GM19023 (cell line): ENCODE data around the gene SDF2L1.
"Not testable (repeated sequence)": the region's sequence is repeated elsewhere in the genome, so short reads cannot be mapped to it uniquely, and the experiment has no call there.

ENCODE experiments used
- ATAC-seq: cut with Tn5 transposase; IDR thresholded peaks from one replicate; pipeline ENCODE4 v1.9.1; 2021; ENCODE audit warnings: mild to moderate bottlenecking, moderate library complexity; ENCODE audit not compliant: unreplicated experiment

The SDF2L1 gene

GRCh38 chr22:21636629-21637218 is 5.4 kb upstream of the SDF2L1 start:
- no peak for ATAC-seq

GRCh38 chr22:21637450-21637849 is 4.7 kb upstream of the SDF2L1 start:
- not testable (repeated sequence) for ATAC-seq

GRCh38 chr22:21639359-21639758 is 2.7 kb upstream of the SDF2L1 start:
- ATAC-seq, result no peak

- no peak for ATAC-seq
These were observed 1.3 kb upstream of the SDF2L1 start for GRCh38 chr22:21640810-21641209.

GRCh38 chr22:21641417-21641788 is 699 bp upstream of the SDF2L1 start:
- ATAC-seq, result no peak

- no peak for ATAC-seq
These were observed 714 bp downstream of the SDF2L1 start for GRCh38 chr22:21642584-21643448.

- no peak for ATAC-seq
These were observed 1.6 kb downstream of the SDF2L1 start for GRCh38 chr22:21643533-21644357.

- ATAC-seq, result not testable (repeated sequence)
These were observed 3.4 kb downstream of the SDF2L1 start for GRCh38 chr22:21645513-21645912.

GRCh38 chr22:21646608-21647590 is 4.8 kb downstream of the SDF2L1 start:
- no peak for ATAC-seq

GRCh38 chr22:21650280-21650679 is 8.2 kb downstream of the SDF2L1 start:
- ATAC-seq, result no peak

- ATAC-seq, result no peak
These were observed 8.9 kb downstream of the SDF2L1 start for GRCh38 chr22:21650823-21651520.

- ATAC-seq, result peak; percentile 21
These were observed 9.5 kb downstream of the SDF2L1 start for GRCh38 chr22:21651521-21652009.

GRCh38 chr22:21652010-21652546 is 10.0 kb downstream of the SDF2L1 start:
- peak; percentile 85 for ATAC-seq

GRCh38 chr22:21652547-21653545 is 10.7 kb downstream of the SDF2L1 start:
- peak; percentile 3 for ATAC-seq

GRCh38 chr22:21657020-21657359 is 14.9 kb downstream of the SDF2L1 start:
- no peak for ATAC-seq

- ATAC-seq, result peak; percentile 88
These were observed 15.4 kb downstream of the SDF2L1 start for GRCh38 chr22:21657360-21658032.

- no peak for ATAC-seq
These were observed 17.9 kb downstream of the SDF2L1 start for GRCh38 chr22:21659864-21660525.
